Stimulated activated CD8-positive, alpha-beta memory T cell treated with anti-CD3 and anti-CD28 coated beads, Interleukin-4, amount 100 ng/mL, for 4 hours (primary cell): ENCODE results near the gene BAG3.
"Not testable (repeated sequence)": the region's sequence is repeated elsewhere in the genome, so short reads cannot be mapped to it uniquely, and the experiment has no call there.

ENCODE experiments used
- DNase-seq, 2 donors: peaks; one replicate each; pipeline ENCODE4 v3.0.0-alpha.2; 2020; ENCODE audit warnings: low read depth in 2 of 2, low spot score in 1 of 2

BAG3 gene

DNA sequence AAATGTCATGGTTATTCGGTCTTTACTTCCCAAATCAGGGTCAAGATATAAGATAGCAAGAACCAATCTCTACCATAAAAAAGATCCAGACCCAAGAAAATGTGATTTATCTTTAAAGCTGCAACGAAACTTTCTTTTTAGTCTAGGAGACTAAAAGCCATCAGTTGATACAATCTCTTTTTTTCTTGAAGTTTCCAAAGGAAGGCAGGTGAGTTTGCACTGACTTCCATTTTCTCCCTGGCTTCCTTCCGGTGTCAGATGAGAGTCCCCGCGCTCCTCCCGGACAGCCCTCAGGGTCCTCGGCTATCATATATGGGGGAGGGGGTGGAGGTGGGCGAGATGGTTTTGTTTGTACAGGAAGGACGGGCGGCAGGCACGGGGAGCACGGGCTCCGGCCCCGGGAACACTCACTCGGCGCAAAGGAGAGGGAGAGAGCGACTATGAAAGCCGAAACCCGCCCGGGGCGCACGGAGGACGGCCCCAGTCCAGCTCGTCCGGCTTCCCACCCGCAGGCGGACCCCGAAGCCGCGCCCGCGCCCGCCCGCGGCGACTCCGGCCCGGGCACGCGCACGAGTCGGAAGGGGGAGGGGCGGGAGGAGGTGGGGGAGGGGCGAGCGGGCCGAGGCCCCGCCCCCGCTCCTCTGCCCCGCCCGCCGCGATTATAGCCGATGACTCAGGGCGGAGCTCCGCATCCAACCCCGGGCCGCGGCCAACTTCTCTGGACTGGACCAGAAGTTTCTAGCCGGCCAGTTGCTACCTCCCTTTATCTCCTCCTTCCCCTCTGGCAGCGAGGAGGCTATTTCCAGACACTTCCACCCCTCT is at the start of gene BAG3:
Gene BAG3, plus strand, starts transcription at position 689 of the 822 bp plus-strand sequence. CDS start 296 bp downstream, outside the sequence.
- DNase-seq: peak; percentile 43 to 65

DNA sequence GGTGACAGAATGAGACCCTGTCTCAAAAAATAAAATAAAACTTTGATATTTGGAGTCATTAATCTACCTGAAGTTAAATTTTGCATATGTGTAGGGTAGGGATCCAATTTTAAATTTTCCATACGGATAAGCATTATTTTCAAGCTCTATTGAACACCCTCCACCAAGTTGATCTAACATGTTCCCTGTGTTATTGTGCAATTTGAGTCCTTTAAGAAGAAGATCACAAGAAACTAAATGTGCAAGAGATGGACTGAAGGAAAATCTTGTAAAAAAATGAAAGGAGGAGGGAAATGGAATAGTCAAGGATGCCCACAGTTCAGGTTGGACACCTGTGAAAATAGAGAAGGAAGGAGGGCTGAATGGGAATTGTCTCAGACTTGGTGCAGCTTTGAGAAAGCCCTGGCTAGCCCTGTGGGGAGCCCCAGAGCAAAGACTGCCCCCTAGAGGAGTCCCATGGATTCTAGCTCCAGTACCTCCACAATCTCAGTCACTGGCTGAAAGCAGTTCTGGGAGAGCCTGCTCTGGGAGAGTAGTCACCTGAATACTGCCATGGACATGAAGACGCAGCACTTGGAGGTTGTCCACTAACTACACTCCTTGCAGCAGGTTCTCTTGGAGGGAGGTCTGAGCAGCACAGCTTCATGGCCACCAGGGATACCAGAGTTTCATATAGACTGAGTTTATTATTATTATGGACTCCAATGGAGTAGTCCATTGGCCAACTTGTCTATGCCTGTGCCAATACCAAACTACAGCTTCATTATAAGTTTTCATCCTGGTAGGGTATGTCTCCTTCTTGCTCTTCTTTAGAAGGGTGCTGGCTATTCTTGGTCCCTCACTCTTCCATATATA is 48.7 kb upstream of the BAG3 start:
- DNase-seq: no peak

DNA sequence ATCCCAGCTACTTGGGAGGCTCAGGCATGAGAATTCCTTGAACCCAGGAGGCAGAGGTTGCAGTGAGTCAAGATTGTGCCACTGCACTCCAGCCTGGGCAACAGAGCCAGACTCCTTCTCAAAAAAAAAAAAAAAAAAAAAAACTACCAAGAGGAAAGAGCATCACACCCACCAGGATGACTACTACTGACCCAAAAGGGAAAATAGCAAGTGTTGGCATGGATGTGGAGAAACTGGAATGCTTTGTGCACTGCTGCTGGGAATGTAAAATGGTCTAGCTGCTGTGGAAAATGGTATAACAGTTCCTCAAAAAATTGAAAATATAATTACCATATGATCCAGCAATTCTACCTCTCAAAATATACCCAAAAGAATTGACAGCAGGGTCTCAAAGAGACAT is 46.7 kb upstream of the BAG3 start:
- DNase-seq: no peak

DNA sequence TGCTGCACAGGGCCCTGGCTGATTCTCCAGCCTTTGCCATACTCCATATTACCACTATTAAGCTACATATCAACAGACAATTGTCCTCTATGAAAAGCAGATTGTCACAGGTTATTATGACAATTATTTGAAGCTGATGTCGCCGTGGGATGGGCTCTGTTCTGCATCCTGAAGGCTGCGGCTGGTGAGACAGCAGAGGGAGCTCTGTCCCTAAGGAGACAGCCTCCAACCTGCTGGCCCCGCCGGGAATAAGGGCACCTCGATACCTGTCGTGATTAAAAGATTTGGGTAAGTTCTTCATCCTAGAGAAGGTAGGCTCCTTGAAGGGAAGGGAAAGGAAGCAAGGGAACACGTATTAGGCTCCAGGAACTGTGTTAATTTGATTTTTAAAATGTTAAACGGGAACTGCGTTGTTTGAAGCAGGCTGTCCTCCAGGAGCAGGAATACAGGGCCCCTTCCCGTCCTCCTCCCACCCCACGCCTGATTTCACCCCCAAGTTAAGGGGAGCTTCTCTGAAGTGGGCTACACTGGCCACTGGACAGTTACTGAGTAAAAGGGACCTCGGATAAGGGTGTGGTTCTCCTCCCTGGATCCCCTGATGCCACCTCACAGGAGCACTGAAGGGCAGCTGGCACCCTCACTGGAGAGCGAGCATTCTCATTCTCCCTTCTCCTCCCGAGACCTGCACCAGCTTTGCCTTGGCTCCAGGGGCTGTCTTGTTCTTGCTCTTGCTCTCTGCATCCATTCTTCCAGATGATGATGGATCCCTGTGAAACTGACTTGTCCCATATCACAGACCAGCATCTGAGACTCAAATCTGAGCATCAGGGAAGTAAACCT is 42.6 kb upstream of the BAG3 start:
- DNase-seq: no peak

DNA sequence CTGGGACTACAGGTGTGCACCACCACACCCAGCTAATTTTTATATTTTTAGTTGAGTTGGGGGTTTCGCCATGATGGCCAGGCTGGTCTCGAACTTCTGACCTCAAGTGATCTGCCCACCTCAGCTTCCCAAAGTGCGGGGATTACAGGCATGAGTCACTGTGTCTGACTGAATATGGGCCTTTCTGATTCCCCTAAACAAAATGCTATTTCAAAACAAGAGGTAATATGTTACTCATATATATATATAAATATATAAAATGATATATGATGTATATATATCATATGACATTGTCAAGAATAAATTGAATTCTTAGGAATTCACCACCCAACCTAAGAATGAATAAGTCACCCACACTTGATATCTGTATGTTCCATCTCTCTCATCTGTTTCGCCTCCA is 41.7 kb upstream of the BAG3 start:
- no peak for DNase-seq

DNA sequence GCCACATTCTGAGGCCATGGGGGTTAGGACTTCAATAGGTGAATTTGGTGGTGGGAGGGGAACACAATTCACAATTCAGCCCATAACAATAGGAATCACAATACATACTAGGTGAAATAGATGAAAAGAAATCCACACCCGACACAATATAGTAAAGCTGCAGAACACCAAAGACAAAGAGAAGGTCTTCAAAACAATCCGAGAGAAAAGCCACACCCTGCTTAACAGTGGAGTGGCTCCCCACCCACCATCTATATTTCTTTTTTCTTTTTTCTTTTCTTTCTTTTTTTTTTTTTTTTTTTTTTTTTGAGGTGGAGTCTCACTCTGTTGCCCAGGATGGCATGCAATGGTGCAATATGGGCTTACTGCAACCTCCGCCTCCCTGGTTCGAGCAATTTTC is 39.7 kb upstream of the BAG3 start:
- DNase-seq: no peak

DNA sequence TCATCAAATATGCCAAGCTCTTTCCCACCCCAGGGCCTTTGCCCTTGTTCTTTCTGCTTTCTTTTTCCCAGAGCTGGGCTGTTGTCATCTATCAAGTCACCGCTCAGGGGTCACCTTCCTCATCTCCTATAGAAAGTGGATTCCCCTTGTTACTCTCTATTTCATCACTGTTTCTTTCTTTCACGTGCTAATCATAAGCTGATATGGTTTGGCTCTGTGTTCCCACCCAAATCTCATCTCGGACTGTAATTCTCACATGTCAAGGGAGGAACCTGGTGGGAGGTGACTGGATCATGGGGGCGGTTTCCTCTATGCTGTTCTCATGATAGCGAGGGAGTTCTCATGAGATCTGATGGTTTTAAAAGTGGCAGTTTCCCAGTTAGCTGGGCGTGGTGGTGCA is 37.4 kb upstream of the BAG3 start:
- DNase-seq: no peak

DNA sequence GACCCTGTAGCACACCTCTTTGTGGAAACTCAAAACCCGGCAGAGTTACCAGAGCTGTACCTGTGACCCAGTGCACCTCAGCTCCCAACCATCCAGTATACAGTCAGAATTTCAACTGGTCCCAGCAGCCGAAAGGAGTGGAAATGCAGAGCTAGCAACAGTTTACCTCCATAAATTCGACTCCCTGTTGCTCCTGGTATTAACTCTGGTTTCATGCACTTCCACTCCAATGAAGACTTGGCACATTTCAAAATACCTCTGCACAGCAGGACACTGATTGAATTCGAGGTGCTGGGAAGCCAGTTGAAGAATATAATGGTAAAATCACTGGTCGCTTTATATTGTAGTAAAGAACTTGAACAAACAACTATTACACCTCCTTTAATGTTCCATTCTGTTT is 36.5 kb upstream of the BAG3 start:
- no peak for DNase-seq

DNA sequence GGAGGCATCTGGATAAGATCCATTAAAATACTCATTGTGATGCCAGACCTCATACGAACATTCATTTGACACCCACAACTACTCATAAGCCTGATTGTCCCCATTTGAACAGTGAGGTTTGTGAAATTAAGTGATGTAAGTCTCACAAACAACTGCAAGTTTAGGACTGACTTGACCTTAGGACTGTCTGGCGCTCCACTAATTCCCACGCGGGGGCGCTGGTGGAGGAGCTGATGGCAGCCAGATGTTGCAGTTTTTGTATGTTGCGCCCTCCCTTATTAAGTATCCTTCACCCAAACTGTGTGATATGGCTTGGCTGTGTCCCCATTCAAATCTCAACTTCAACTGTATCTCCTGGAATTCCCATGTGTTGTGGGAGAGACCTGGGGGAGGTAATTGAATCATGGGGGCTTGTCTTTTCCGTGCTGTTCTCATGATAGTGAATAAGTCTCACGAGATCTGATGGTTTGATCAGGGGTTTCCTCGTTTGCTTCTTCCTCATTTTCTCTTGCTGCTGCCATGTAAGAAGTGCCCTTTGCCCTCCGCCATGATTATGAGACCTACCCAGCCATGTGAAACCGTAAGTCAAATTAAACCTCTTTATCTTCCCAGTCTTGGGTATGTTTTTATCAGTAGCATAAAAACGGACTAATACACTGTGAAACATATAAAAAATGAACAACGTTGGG is 34.2 kb upstream of the BAG3 start:
- DNase-seq: no peak

DNA sequence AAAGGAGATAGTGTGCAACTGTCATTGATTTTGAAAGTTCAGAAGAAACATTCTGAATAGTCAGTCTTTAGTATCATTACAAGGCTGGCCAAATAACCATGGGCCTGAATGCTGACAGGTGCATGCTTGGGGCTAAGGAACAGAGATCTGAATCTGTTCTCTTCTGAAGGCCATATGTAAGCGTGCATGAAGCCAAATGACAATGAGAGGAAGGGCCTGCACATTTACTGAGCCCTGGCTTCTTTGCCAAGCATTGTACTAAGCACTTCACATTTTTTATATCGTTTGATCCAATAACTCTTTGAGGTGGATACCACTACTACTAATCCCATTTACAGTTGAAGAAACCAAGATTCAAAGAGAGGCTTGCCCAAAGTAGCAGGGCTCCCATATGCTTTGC is 32.0 kb upstream of the BAG3 start:
- DNase-seq: no peak

DNA sequence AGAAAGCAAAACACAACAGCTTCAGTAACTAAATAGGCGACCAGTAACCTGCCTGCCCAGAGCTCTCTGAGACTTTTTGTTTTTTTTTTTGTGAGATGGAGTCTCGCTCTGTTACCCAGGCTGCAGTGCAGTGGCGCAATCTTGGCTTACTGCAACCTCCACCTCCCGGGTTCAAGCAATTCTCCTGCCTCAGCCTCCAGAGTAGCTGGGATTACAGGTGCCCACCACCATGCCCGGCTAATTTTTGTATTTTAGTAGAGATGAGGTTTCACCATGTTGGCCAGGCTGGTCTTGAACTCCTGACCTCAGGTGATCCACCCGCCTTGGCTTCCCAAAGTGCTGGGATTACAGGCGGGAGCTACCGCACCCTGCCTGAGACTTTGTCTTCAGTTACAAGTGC is 31.4 kb upstream of the BAG3 start:
- not testable (repeated sequence) for DNase-seq

DNA sequence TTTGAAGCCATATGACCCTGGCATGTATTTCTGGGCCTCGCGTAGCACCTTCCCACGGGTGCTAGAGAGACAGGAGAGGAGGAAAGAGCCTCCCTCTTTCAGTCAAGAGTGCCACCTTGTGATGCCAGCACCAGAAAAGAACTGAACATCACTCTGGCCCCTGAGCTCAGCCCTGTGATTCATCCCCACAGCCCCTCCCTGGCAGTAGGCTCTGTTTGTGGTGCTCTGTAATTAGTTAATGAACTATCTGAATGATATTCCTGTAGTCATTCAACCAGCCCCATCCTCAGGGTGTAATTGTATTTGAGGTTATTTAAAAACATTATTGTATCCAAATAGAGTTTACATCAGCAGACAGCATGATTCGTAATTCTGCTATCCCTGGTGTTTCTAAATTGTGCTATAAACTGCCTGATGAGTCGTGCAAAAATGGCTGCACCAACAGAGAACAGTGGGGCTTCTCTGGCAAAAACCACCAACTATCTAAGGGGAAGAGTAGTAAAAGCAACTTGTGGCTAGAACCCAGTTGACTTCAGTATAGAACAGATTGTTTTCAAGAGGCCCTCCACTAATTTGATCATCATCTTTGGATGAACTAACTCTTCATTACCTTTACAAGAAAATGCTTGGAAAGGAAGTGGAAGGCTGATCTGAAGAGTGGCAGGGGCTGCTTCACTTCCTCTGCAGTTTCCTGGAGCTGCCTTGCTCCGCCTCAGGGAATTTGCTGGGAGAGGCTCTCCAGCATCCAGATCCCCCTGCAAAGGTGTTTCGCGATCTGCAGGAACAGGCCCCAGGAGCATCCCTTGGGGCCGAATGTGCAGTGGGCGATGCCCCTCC is 30.7 kb upstream of the BAG3 start:
- DNase-seq: no peak

DNA sequence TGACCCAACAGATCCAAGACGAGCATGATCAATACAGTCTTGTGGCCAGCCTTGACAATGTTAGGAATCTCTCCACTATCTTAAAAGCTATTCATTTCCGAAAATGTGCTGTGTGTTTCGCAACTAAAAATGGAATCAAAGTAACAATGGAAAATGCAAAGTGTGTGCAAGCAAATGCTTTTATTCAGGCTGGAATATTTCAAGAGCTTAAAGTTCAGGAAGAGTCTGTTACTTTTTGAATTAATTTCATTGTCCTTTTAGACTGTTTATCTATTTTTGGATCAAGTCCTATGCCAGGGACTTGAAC is 30.1 kb upstream of the BAG3 start:
- no peak for DNase-seq

DNA sequence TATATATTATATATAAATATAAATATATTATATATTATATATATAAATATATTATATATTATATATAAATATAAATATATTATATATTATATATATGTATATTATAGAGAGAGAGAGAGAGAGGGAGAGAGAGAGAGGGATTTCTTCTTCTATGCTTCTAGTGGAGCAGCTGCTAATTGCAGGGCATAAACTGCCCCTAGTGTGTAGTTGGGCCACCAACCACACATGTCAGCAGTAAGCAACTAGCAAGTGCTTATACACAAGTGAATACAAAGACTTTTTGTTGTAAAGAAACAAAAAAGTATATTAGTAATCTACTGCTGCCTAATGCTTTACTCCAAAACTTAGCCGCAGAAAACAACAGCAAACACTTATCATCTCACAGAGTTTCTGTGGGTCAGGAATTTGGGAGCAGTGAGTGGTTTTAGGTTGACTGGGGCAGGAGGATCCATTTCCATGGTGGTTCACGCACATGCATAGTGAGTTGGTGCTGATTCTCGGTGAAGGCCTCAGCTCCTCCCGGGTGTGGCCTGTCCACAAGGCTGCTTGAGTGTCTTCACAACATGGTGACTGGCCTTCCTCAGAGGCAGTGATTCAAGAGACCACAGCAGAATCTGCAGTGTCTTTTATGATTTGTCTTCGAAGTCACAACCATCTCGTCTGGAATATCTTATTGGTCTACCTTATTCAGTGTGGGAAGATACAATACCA is 25.5 kb upstream of the BAG3 start:
- no peak for DNase-seq

DNA sequence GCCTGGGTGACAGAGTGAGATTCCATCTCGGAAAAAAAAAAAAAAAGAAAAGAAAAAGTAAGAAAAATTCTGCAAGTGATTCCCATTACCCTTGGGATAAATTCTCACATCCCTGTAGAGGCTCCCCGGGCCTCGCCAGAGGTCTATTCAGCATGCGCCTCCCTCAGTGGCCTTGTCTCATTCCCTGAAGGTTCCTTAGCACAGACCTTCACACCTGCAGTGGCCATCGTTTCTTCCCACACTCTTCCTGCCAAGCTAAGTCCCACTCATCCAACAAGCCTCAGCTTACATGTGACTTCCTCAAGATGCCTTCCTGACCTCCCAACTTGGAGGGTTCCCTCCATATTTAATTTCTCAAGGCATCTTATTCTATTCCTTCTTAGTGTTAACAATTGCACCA is 20.9 kb upstream of the BAG3 start:
- DNase-seq: no peak

DNA sequence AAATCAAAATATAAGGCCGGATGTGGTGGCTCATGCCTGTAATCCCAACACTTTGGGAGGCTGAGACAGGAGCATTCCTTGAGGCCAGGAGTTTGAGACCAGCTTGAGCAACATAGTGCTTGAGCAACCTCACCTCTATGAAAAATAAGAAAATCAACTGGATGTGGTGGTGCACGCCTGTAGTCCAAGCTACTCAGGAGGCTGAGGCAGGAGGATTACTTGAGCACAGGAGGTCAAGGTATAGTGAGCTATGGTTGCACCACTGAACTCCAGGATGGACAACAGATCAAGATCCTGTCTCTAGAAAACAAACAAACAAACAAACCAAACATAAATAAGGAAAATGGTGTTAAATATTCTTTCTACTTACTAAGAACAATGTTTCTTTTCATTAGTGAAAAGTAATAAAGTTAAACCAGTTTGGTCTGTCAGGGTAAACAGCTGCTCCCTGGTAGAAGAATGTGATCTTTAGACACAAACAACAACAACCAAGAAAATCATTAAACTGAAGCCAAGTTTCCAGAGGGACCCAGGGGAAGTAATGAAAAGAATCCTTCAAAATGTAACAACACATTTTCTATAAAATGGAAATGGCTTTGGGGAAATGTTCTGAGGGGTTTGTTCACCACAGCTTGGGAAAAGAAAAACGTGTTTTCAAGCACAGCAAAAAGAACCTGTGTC is 17.5 kb upstream of the BAG3 start:
- no peak for DNase-seq

DNA sequence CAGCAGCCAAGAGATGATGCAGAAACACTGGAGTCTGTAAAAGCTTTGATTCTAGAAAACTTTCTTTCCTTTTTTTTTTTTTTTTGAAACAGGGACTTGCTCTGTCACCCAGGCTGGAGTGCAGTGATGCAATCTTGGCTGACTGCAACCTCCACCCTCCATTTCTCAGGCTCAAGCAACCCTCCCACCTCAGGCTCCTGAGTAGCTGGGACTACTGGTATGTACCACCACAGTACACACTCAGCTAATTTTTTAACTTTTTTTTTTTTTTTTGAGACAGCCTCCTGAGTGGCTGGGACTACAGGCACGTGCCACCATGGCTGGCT is 17.0 kb upstream of the BAG3 start:
- no peak for DNase-seq

DNA sequence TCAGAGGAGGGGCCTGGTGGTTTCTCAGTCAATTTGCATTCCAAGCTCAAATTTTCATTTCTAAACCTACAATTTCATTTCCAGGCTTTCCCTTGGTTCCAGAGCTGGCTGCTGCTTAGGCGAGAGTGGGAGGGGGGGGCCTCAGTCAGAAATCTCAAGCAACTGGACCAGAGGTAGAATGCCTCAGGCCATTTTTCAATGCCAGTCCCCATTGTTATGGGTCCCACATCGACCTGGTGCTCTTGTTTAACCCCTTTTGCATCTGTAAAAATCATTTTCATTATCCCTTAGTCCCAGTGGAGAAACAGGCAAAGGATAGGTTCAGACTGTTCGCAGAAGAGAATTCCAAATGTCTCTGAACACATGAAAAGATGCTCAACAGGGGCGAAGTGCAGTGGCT is 13.5 kb upstream of the BAG3 start:
- DNase-seq: no peak

DNA sequence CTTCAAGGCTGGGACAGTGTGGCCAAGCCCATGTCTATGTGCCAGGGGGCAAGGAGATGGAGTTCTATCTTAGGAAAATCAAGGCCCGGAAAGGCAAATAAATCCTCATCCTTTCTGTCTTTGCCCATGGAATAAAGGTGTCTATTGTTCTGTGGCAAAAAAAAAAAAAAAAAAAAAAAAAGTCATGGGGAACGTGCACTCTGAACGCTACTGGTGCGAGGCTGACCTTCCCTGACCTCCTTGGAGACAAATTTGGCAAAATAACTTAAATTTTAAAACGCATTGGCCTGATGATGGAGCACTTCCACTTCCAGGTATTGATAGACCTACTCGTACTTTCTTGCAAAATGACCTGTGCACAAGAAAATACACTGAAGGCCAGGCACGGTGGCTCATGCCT is 12.2 kb upstream of the BAG3 start:
- DNase-seq: no peak
